Right cardiac atrium (tissue), 5 donors: ENCODE results near the gene ABHD6. TPM values are rescaled to one million over a fixed set of nuclear protein-coding genes. Genes with fewer than 3 reads are reported as not detected.
"Not testable (repeated sequence)": the region's sequence is repeated elsewhere in the genome, so short reads cannot be mapped to it uniquely, and the experiment has no call there.

Experiments used
- ATAC-seq, 2 donors: fragments of 200-7000 bp; cut with Tn5 transposase; one replicate each; pipeline versions ENCODE4 v1.8.0 to v1.9.1; 2020; ENCODE audit warnings: moderate library complexity in 2 of 2, mild to moderate bottlenecking in 1 of 2
- DNase-seq, 3 donors: peaks; one replicate each; pipeline ENCODE4 v3.0.0-alpha.2; 2020
- H3K27ac ChIP-seq: one replicate; pipeline ENCODE4 v1.5.1; 2013; ENCODE audit warnings: mild to moderate bottlenecking, low read length, control low read depth, moderate library complexity
- H3K27me3 ChIP-seq: one replicate; pipeline ENCODE4 v1.6.1; 2013; ENCODE audit not compliant: control insufficient read depth, insufficient read depth
- H3K4me1 ChIP-seq: one replicate; pipeline ENCODE4 v1.6.1; 2013; ENCODE audit warnings: low read length; ENCODE audit not compliant: control insufficient read depth, insufficient read depth
- H3K4me3 ChIP-seq: one replicate; pipeline ENCODE4 v1.5.1; 2013; ENCODE audit warnings: low read length, control low read depth
- H3K9me3 ChIP-seq: one replicate; pipeline ENCODE4 v1.6.1; 2013; ENCODE audit warnings: low read length; ENCODE audit not compliant: control insufficient read depth
- WGBS: extraction: QIAGEN DNeasy Blood & Tissue Kit; methylation state at CpG from one replicate; pipeline ENCODE4 v1.1.7; 2013; 5-methylcytosine and 5-hydroxymethylcytosine counted together
- intact Hi-C, 4 donors: fragments of 100-400 bp; cut with DNase I; formaldehyde crosslinking; loops; one replicate each; pipeline versions ENCODE4 v1.11.0 to v1.14.0; 2022 to 2023
- polyA plus RNA-seq: library from polyadenylated mRNA; stranded (reverse); fragments of 200-250 nt; gene quantifications from one replicate; pipeline ENCODE4 v1.2.3, GENCODE V29; 2013
- total RNA-seq, 4 donors: library from RNA; stranded (reverse); fragmentation: NEBNext Ultra II Directional; extraction: Animal tissue kit (Norgen Biotek cat#: 25700); gene quantifications; one replicate each; pipeline ENCODE4 v1.2.1, GENCODE V29; 2021
- donor health status: healthy with polysubstance abuse.
- donor health status: DM: no; HTN: yes; CAD: no.
- donor health status: DM: no; HTN: no; CAD: no.
- donor health status: DM: no; HTN: yes; CAD: no; lungs with severe emphysema.
- donor health status: DM: yes; HTN: yes; CAD: no.

ABHD6 gene
- total and polyA plus RNA-seq, 5 donors: 6.1 to 13.4 (median 10.6) TPM

- H3K4me1 ChIP-seq, ATAC-seq, DNase-seq, H3K9me3 ChIP-seq, H3K27ac ChIP-seq, H3K4me3 ChIP-seq, intact Hi-C loops, H3K27me3 ChIP-seq: not testable (repeated sequence)
- WGBS: 94% methylated on average over 3 of the region's 3 CpGs
These were observed 9.7 kb upstream of the ABHD6 start for GRCh38 chr3:58227933-58228332.

- Histone ChIP-seq H3K4me1 (no peaks in the 10 kb centered on the region), H3K27ac (no peak overlapping the region), H3K27me3 (no peaks in the 10 kb centered on the region), H3K4me3 (no peak overlapping the region), H3K9me3 (no peaks in the 10 kb centered on the region)
- ATAC-seq (no peak), DNase-seq (no peak)
- WGBS: 36% methylated on average over 1 of the region's 1 CpG
- intact Hi-C loops: no loop called here
These were observed 6.6 kb upstream of the ABHD6 start for GRCh38 chr3:58230876-58231552.

- Histone ChIP-seq H3K27me3 (no peaks in the 10 kb centered on the region), H3K27ac (no peak overlapping the region), H3K4me3 (no peak overlapping the region), H3K9me3 (no peaks in the 10 kb centered on the region), H3K4me1 (no peaks in the 10 kb centered on the region)
- WGBS: 46% methylated on average over 2 of the region's 2 CpGs
- ATAC-seq: no peak
- intact Hi-C loops: no loop called here
- no peak for DNase-seq
These were observed 5.9 kb upstream of the ABHD6 start for GRCh38 chr3:58231666-58232065.

GRCh38 chr3:58234516-58234931, 3.1 kb upstream of the ABHD6 start:
- DNase-seq (no peak), ATAC-seq (no peak)
- Histone ChIP-seq H3K4me3 (no peak overlapping the region), H3K4me1 (no peaks in the 10 kb centered on the region), H3K27me3 (no peaks in the 10 kb centered on the region), H3K27ac (no peak overlapping the region), H3K9me3 (no peaks in the 10 kb centered on the region)
- WGBS: 58% methylated on average over 4 of the region's 4 CpGs
- intact Hi-C loops: no loop called here

- DNase-seq: no peak
- no peak overlapping the region for H3K4me3 ChIP-seq
- 58% methylated on average over 4 of the region's 4 CpGs for WGBS
- H3K9me3 ChIP-seq: no peaks in the 10 kb centered on the region
- no peaks in the 10 kb centered on the region for H3K4me1 ChIP-seq
- no peak for ATAC-seq
- H3K27me3 ChIP-seq: no peaks in the 10 kb centered on the region
- intact Hi-C loops: loop anchor here in 2 of 4 donors (5.0 kb wide), 1 partner anchor 66 kb away; no protein-coding TSS in a partner anchor
- no peak overlapping the region for H3K27ac ChIP-seq
These were observed 1.6 kb upstream of the ABHD6 start for GRCh38 chr3:58235970-58236369.

GRCh38 chr3:58236527-58237237, 910 bp upstream of the ABHD6 start:
- Histone ChIP-seq H3K27me3 (no peaks in the 10 kb centered on the region), H3K9me3 (no peaks in the 10 kb centered on the region), H3K4me1 (no peaks in the 10 kb centered on the region), H3K4me3 (peak overlapping the region; percentile 79), H3K27ac (peak overlapping the region; percentile 44)
- intact Hi-C loops: loop anchor here in 2 of 4 donors (5.0 kb wide), 1 partner anchor 66 kb away; no protein-coding TSS in a partner anchor
- ATAC-seq (peak; percentile 2 to 7), DNase-seq (peak; percentile 33 to 64 (median 63))
- WGBS: 14% methylated on average over 24 of the region's 24 CpGs

- Histone ChIP-seq H3K9me3 (no peaks in the 10 kb centered on the region), H3K27me3 (no peaks in the 10 kb centered on the region), H3K4me3 (peak overlapping the region; percentile 79), H3K27ac (peak overlapping the region; percentile 81), H3K4me1 (no peaks in the 10 kb centered on the region)
- intact Hi-C loops: loop anchor here in 2 of 4 donors (5.0 kb wide), 1 partner anchor 64 kb away; no protein-coding TSS in a partner anchor
- WGBS: under 1% methylated on average over 53 of the region's 53 CpGs
- DNase-seq: peak; percentile 61 to 88 (median 85)
- peak; percentile 67 to 77 for ATAC-seq
These were observed 519 bp downstream of the ABHD6 start for GRCh38 chr3:58237941-58238681.

- H3K4me3 ChIP-seq: peak overlapping the region; percentile 79
- DNase-seq (no peak), ATAC-seq (no peak)
- H3K4me1 ChIP-seq: no peaks in the 10 kb centered on the region
- H3K9me3 ChIP-seq: no peaks in the 10 kb centered on the region
- H3K27me3 ChIP-seq: no peaks in the 10 kb centered on the region
- WGBS: 71% methylated on average over 7 of the region's 7 CpGs
- intact Hi-C loops: loop anchor here in 2 of 4 donors (5.0 kb wide), 1 partner anchor 63 kb away; no protein-coding TSS in a partner anchor
- no peak overlapping the region for H3K27ac ChIP-seq
These were observed 1.2 kb downstream of the ABHD6 start for GRCh38 chr3:58238830-58239229.

GRCh38 chr3:58241306-58242044, 3.9 kb downstream of the ABHD6 start:
- intact Hi-C loops: no loop called here
- Histone ChIP-seq H3K27me3 (no peaks in the 10 kb centered on the region), H3K4me3 (no peak overlapping the region), H3K27ac (no peak overlapping the region), H3K4me1 (peaks cover 2% of the 10 kb centered on the region), H3K9me3 (no peaks in the 10 kb centered on the region)
- DNase-seq (no peak), ATAC-seq (no peak)
- 91% methylated on average over 4 of the region's 4 CpGs for WGBS

GRCh38 chr3:58242340-58242739, 4.7 kb downstream of the ABHD6 start:
- 69% methylated on average over 1 of the region's 1 CpG for WGBS
- Histone ChIP-seq H3K4me3 (no peak overlapping the region), H3K9me3 (no peaks in the 10 kb centered on the region), H3K4me1 (peaks cover 2% of the 10 kb centered on the region), H3K27ac (no peak overlapping the region), H3K27me3 (no peaks in the 10 kb centered on the region)
- no peak for DNase-seq
- ATAC-seq: peak; percentile 16 to 20
- intact Hi-C loops: no loop called here
